HEK293T (cell line): ENCODE data around the gene RAPGEF1.

Experiments used
- CTCF ChIA-PET: fragments of 350-600 bp; formaldehyde crosslinking; extraction: SDS; loops from one replicate; lab custom pipeline; 2021; ENCODE audit warnings: antibody characterized with exemption, inconsistent platforms; lab: Yijun Ruan, JAX
- POLR2A ChIA-PET: fragments of 350-600 bp; formaldehyde crosslinking; extraction: SDS; loops from one replicate; lab custom pipeline; 2020; ENCODE audit warnings: antibody characterized with exemption, inconsistent platforms; lab: Yijun Ruan, JAX
- DNase-seq: peaks from one replicate; pipeline ENCODE4 v3.0.0; 2012; ENCODE audit warnings: mixed read lengths; ENCODE audit errors: extremely low spot score
- ARNT ChIP-seq: fragments of 450-650 bp; IDR thresholded peaks from 2 replicates; pipeline ENCODE4 v1.6.1; 2017; ENCODE audit warnings: mild to moderate bottlenecking
- BHLHE40 ChIP-seq: fragments of 450-650 bp; IDR thresholded peaks from 2 replicates; pipeline ENCODE4 v1.6.1; 2016; ENCODE audit warnings: mild to moderate bottlenecking, moderate library complexity, borderline replicate concordance
- CTBP1 ChIP-seq: fragments of 450-650 bp; IDR thresholded peaks from 2 replicates; pipeline ENCODE4 v1.6.1; 2016; ENCODE audit warnings: borderline replicate concordance
- ELF4 ChIP-seq: fragments of 450-650 bp; IDR thresholded peaks from 2 replicates; pipeline ENCODE4 v1.6.1; 2017; ENCODE audit warnings: antibody characterized with exemption
- FOXA1 ChIP-seq: fragments of 450-650 bp; IDR thresholded peaks from 2 replicates; pipeline ENCODE4 v1.6.1; 2016; ENCODE audit warnings: mild to moderate bottlenecking
- FOXK2 ChIP-seq: fragments of 450-650 bp; IDR thresholded peaks from 2 replicates; pipeline ENCODE4 v1.6.1; 2016; ENCODE audit warnings: mild to moderate bottlenecking
- FOXM1 ChIP-seq: fragments of 450-650 bp; IDR thresholded peaks from 2 replicates; pipeline ENCODE4 v1.6.1; 2017; ENCODE audit warnings: mild to moderate bottlenecking, borderline replicate concordance
- HDGF ChIP-seq: fragments of 450-650 bp; IDR thresholded peaks from 2 replicates; pipeline ENCODE4 v1.6.1; 2017; ENCODE audit warnings: antibody characterized with exemption, borderline replicate concordance
- L3MBTL2 ChIP-seq: fragments of 450-650 bp; conservative IDR thresholded peaks from 2 replicates; pipeline ENCODE4 v1.6.1; 2016; ENCODE audit warnings: mild to moderate bottlenecking
- LEF1 ChIP-seq: fragments of 450-650 bp; IDR thresholded peaks from 2 replicates; pipeline ENCODE4 v1.6.1; 2017; ENCODE audit warnings: mild to moderate bottlenecking, borderline replicate concordance
- NFRKB ChIP-seq: fragments of 450-650 bp; IDR thresholded peaks from 2 replicates; pipeline ENCODE4 v1.6.1; 2016; ENCODE audit warnings: mild to moderate bottlenecking, moderate library complexity
- SP1 ChIP-seq: fragments of 450-650 bp; IDR thresholded peaks from 2 replicates; pipeline ENCODE4 v1.6.1; 2017
- SUZ12 ChIP-seq: fragments of 450-650 bp; IDR thresholded peaks from 2 replicates; pipeline ENCODE4 v1.6.1; 2016; ENCODE audit warnings: mild to moderate bottlenecking
- TARDBP ChIP-seq: fragments of 450-650 bp; IDR thresholded peaks from 2 replicates; pipeline ENCODE4 v1.6.1; 2016
- ZNF384 ChIP-seq: fragments of 450-650 bp; IDR thresholded peaks from 2 replicates; pipeline ENCODE4 v1.6.1; 2016
- TF ChIP-seq, protein P1 (sequence below): fragments of 450-650 bp; IDR thresholded peaks from 2 replicates; pipeline ENCODE4 v1.6.1; 2016

The RAPGEF1 gene

DNA sequence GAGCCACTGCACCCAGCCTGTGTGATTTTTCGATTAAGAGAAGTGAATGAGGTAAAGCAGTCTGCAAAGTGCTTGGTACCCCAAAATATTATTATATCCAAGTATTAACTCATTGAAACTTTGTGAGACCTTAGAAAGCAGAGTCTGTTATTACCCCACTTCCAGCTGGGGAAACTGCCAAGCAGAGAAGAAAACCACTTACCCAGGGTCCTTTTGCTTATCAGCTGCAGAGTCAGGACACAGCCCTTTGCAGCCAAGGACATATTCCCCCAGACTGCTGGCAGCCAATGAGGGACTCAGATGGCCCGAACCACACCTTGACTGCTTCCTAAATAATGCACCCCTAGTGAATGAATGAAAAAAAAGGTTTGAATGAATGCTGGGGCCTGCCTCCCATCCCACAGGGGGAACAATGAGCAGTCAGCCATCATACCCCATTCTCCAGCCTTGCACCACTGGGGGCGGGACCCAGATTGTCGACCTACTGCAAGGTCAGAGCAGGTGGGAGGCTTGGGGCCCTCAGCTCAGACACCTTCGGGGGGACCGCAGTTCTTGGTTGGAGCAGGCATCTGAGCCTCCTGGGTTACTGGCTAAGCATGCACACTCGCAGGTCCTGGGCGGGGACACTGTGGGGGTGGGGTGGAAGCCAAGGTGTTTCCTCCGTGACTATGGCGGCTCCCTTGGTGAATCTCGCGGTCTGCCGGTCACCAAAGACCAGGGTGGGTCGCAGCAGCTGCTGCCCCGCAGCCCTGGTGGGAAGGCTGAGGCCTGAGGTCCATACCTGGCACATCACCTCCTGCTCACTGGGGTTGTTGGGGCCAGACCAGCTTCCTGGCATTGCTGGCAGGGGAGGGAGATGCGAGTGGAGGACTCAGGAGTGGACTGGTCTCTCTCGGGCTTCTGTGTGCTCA is 164.9 kb downstream of the RAPGEF1 start:
- ChIA-PET CTCF (no interaction called here), POLR2A (no interaction called here)
- no peak for TF ChIP-seq ARNT
- TF ChIP-seq ZNF384 = no peak
- no peak for TF ChIP-seq NFRKB
- TF ChIP-seq, protein P1, sequence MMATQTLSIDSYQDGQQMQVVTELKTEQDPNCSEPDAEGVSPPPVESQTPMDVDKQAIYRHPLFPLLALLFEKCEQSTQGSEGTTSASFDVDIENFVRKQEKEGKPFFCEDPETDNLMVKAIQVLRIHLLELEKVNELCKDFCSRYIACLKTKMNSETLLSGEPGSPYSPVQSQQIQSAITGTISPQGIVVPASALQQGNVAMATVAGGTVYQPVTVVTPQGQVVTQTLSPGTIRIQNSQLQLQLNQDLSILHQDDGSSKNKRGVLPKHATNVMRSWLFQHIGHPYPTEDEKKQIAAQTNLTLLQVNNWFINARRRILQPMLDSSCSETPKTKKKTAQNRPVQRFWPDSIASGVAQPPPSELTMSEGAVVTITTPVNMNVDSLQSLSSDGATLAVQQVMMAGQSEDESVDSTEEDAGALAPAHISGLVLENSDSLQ = no peak
- no peak for TF ChIP-seq FOXA1
- TF ChIP-seq TARDBP = no peak
- no peak for TF ChIP-seq FOXK2
- TF ChIP-seq LEF1 = no peak
- no peak for DNase-seq

DNA sequence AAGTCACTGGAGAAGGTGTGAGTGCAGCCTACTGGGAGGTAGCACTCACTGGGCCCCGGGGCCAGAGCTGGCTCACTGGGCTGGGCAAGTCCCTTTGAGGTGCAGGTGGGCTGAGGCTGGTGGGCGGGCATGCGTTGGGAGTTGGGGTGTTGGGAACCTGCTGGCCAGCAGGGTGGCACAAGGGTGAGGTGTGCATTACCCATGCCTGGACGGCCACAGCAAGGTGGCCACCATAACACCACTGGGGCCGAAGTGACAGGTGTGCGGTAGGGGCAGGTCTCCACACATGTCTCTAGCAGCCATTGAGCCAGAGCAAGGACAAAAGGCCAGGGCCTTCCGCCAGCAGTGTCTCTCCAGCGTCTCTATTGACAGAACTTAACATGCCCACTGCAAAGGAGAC is 172.0 kb downstream of the RAPGEF1 start:
- DNase-seq = no peak
- ChIA-PET CTCF (no interaction called here), POLR2A (no interaction called here)
- TF ChIP-seq CTBP1 = no peak
- TF ChIP-seq SUZ12 = no peak
- TF ChIP-seq LEF1 = no peak
- TF ChIP-seq ELF4 = no peak
- no peak for TF ChIP-seq TARDBP
- no peak for TF ChIP-seq BHLHE40
- TF ChIP-seq, protein P1 = no peak
- TF ChIP-seq FOXK2 = no peak
- TF ChIP-seq FOXA1 = no peak
- no peak for TF ChIP-seq HDGF
- no peak for TF ChIP-seq L3MBTL2
- TF ChIP-seq SP1 = no peak
- no peak for TF ChIP-seq ZNF384
- TF ChIP-seq FOXM1 = no peak
- no peak for TF ChIP-seq NFRKB
- TF ChIP-seq ARNT = no peak

DNA sequence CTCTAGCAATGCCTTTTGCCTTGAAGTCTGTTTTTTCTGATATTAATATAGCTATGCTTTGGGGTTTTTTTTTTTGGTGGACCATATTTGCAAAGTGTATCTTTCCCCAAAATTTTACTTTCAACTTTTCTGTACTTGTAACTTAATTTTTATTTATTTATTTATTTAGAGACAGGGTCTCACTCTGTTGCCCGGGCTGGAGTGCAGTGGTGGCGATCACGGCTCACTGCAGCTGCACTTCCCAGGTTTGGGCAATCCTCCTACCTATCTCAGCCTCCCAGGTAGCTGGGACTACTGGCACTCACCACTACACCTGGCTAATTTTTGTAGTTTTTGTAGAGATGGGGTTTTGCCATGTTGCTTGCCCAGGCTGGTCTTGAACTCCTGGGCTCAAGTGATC is 173.7 kb downstream of the RAPGEF1 start:
- no peak for DNase-seq
- POLR2A ChIA-PET = no interaction called here
- TF ChIP-seq NFRKB = no peak
- no peak for TF ChIP-seq ARNT
- TF ChIP-seq, protein P1 = no peak
- TF ChIP-seq CTBP1 = no peak
- no peak for TF ChIP-seq FOXM1
- no peak for TF ChIP-seq ZNF384
- no peak for TF ChIP-seq FOXA1
- no peak for TF ChIP-seq L3MBTL2
- TF ChIP-seq ELF4 = no peak
- TF ChIP-seq BHLHE40 = no peak
- TF ChIP-seq HDGF = no peak
- no peak for TF ChIP-seq FOXK2
- no peak for TF ChIP-seq SUZ12
- TF ChIP-seq SP1 = no peak
- CTCF ChIA-PET = no interaction called here

DNA sequence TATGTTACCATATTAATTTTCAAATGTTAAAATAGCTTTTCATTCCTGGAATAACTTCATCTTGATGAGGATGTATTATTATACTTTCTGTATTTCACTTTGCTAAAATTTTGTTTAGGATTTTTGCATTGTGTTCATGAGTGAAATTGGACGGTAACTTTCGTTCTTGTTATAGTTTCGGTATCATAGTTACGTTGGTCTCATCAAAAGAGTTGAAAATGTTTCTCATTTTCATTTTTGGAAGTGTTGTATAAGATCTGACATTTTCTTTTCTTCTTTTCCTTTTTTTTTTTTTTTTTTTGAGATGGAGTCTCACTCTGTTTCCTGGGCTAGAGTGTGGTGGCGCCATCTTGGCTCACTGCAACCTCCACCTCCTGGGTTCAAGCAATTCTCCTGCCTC is 174.5 kb downstream of the RAPGEF1 start:
- ChIA-PET CTCF (no interaction called here), POLR2A (no interaction called here)
- no peak for DNase-seq
- no peak for TF ChIP-seq BHLHE40
- no peak for TF ChIP-seq NFRKB
- TF ChIP-seq LEF1 = no peak
- TF ChIP-seq L3MBTL2 = no peak
- no peak for TF ChIP-seq FOXK2
- no peak for TF ChIP-seq ZNF384
- no peak for TF ChIP-seq FOXM1
- TF ChIP-seq SUZ12 = no peak
- no peak for TF ChIP-seq ARNT
- TF ChIP-seq, protein P1 = no peak

DNA sequence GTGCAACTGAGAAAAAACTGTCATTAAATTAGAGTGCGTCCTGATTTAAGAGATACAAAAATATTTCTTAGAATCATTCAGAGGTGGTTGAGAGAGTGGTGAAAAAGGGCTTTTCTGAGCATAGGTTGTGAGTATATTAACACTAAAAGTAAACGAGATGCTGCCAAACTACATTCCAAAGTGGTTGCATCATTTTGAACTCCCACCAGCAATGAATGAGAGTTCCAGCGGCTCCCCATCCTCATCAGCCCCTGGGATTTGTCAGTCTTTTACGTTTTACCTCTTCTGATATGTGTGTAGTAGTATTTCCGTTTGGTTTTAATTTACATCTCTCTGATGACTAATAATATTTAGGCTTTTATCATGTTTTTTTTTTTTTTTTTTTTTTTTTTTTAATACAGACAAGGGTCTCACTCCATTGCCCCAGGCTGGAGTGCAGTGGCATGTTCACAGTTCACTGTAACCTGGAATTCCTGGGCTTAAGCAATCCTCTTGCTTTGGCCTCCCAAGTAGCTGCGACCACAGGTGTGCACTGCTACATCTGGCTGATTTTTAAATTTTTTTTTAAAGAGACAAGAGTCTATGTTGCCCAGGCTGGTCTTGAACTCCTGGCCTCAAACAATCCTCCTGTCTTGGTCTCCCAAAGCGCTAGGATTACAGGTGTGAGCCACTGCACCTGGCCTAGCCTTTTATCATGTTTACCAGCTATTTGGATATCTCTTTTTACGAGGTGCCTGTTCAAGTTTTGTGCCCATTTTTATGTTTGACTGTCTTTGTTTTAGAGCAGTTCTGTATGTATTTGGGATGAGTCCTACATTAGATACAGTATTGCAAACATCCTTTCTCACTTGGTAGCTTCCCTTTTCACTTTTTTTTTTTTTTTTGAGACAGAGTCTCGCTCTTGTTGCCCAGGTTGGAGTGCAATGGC is 177.6 kb downstream of the RAPGEF1 start:
- POLR2A ChIA-PET = no interaction called here
- TF ChIP-seq SUZ12 (no peak), ELF4 (no peak), LEF1 (no peak)
- CTCF ChIA-PET = interaction anchor here (0.6 kb wide), 1 partner anchor 15 kb away, joined by 6 read pairs; no protein-coding TSS in a partner anchor
- no peak for DNase-seq
